Neuron (in vitro differentiated cells): ENCODE data around the gene CHKB.
"Not testable (repeated sequence)": the region's sequence is repeated elsewhere in the genome, so short reads cannot be mapped to it uniquely, and the experiment has no call there.

Experiments used
- H2AFZ ChIP-seq: one replicate; pipeline ENCODE4 v1.6.1; 2013; ENCODE audit warnings: low read depth, mild to moderate bottlenecking, inconsistent platforms, low read length, moderate library complexity
- H3K27me3 ChIP-seq: one replicate; pipeline ENCODE4 v1.6.1; 2013; ENCODE audit warnings: low read length; ENCODE audit not compliant: insufficient read depth
- H3K36me3 ChIP-seq: one replicate; pipeline ENCODE4 v1.6.1; 2013; ENCODE audit warnings: low read length; ENCODE audit not compliant: insufficient read depth
- H3K4me1 ChIP-seq: one replicate; pipeline ENCODE4 v1.6.1; 2013; ENCODE audit warnings: low read length; ENCODE audit not compliant: insufficient read depth
- H3K4me3 ChIP-seq: 2 replicates; pipeline ENCODE4 v1.5.1; 2013; ENCODE audit warnings: mild to moderate bottlenecking, low read length, moderate library complexity
- H3K9me3 ChIP-seq: one replicate; pipeline ENCODE4 v1.6.1; 2013; ENCODE audit warnings: low read length

The CHKB gene

DNA sequence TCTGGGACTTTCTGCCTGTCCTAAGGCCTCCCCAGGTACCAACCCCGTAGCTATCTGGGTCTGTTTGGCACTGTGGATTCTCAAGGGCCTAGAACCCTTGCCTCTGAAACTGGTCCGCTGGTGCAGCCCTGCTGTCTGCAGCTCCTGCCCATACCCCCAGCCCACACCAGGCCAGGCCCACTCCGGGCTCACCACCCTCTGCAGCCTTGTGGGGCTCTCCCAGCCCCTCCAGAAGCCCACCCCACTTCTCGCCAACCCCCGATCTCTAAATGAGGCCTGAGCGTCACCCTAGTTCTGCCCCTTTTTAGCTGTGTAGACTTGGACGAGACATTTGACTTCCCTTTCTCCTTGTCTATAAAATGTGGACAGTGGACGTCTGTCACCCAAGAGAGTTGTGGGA, 32.3 kb downstream of the CHKB start:
- no peaks in the 10 kb centered on the region for H3K9me3 ChIP-seq
- H3K36me3 ChIP-seq, result no peaks in the 10 kb centered on the region
- no peaks in the 10 kb centered on the region for H3K4me1 ChIP-seq
- peaks cover 11% of the 10 kb centered on the region for H3K27me3 ChIP-seq
- no peak overlapping the region for H3K4me3 ChIP-seq
- H2AFZ ChIP-seq, result no peak overlapping the region

DNA sequence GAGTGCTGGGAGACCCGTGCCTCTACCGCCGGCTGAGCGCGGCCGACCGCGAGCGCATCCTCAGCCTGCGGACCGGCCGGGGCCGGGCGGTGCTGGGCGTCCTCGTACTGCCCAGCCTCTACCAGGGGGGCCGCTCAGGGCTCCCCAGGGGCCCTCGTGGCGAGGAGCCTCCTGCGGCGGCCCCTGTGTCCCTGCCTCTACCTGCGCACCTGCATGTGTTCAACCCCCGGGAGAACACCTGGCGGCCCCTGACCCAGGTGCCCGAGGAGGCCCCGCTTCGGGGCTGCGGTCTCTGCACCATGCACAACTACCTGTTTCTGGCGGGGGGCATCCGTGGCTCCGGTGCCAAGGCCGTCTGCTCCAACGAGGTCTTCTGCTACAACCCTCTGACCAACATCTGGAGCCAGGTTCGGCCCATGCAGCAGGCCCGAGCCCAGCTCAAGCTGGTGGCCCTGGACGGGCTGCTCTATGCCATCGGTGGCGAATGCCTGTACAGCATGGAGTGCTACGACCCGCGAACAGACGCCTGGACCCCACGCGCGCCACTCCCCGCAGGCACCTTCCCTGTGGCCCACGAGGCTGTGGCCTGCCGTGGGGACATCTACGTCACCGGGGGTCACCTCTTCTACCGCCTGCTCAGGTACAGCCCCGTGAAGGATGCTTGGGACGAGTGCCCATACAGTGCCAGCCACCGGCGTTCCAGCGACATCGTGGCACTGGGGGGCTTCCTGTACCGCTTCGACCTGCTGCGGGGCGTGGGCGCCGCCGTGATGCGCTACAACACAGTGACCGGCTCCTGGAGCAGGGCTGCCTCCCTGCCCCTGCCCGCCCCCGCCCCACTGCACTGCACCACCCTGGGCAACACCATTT, 33.5 kb downstream of the CHKB start:
- Histone ChIP-seq H2AFZ (no peak overlapping the region), H3K9me3 (no peaks in the 10 kb centered on the region), H3K4me3 (no peak overlapping the region), H3K36me3 (no peaks in the 10 kb centered on the region), H3K27me3 (peaks cover 16% of the 10 kb centered on the region), H3K4me1 (no peaks in the 10 kb centered on the region)

DNA sequence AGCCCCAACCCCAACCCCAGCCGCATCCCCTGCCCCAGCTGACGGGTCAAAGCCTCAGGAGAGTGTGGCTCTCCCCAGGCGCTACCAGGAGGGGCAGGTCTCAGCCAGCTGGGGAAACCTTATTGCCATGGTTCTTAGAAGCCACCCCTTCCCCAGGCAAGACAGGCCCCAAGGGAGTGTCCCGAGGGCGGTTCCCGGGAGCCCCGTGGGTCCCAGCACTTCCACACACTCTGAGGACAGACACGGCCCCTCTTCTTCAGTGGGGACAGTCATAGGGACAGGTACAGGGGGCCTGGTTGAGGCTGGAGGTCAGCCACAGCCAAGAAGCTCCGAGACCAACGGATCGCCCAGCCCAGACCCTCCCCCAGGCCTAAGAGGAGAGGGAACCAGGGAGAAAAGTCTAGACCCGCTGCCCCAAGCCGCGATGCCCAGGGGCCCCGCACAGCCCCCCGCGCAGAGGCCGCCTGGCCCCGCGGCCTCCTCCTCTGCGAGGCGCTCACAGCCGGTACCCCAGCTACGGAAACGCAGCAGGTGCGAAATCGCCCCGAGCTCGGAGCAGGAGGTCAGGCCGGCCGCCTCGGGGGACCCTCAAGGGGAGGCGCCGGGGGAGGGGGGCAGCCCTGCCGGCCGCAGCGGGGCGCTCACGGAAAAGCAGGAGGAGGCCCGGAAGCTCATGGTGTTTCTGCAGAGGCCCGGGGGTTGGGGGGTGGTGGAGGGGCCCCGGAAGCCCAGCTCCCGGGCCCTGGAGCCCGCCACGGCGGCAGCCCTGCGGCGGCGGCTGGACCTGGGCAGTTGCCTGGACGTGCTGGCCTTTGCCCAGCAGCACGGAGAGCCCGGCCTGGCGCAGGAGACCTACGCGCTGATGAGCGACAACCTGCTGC, 34.4 kb downstream of the CHKB start:
- H3K9me3 ChIP-seq, result no peaks in the 10 kb centered on the region
- H2AFZ ChIP-seq, result no peak overlapping the region
- no peak overlapping the region for H3K4me3 ChIP-seq
- H3K36me3 ChIP-seq, result no peaks in the 10 kb centered on the region
- peaks cover 16% of the 10 kb centered on the region for H3K27me3 ChIP-seq
- no peaks in the 10 kb centered on the region for H3K4me1 ChIP-seq

- peaks cover 16% of the 10 kb centered on the region for H3K27me3 ChIP-seq
- H3K4me1 ChIP-seq, result no peaks in the 10 kb centered on the region
- H3K9me3 ChIP-seq, result no peaks in the 10 kb centered on the region
- no peaks in the 10 kb centered on the region for H3K36me3 ChIP-seq
- H2AFZ ChIP-seq, result no peak overlapping the region
- no peak overlapping the region for H3K4me3 ChIP-seq
Observed at GRCh38 chr22:50547263-50547985, 35.2 kb downstream of the CHKB start.

- Histone ChIP-seq H3K36me3 (no peaks in the 10 kb centered on the region), H3K4me3 (no peak overlapping the region), H2AFZ (no peak overlapping the region), H3K4me1 (no peaks in the 10 kb centered on the region), H3K9me3 (no peaks in the 10 kb centered on the region), H3K27me3 (peaks cover 16% of the 10 kb centered on the region)
Observed at GRCh38 chr22:50546326-50547262, 36.1 kb downstream of the CHKB start.

GRCh38 chr22:50545522-50546325, 36.9 kb downstream of the CHKB start, which contains the start of gene KLHDC7B:
TSS of gene KLHDC7B (plus strand) at chr22:50545899. CDS start at chr22:50546244, 345 bp downstream.
- Histone ChIP-seq H3K9me3 (no peaks in the 10 kb centered on the region), H2AFZ (no peak within 1 kb of the TSS), H3K4me3 (no peak within 1 kb of the TSS), H3K4me1 (no peaks in the 10 kb centered on the region), H3K36me3 (no peaks in the 10 kb centered on the region), H3K27me3 (peaks cover 11% of the 10 kb centered on the region)

GRCh38 chr22:50544746-50545253, 37.8 kb downstream of the CHKB start:
- Histone ChIP-seq H3K4me1 (no peaks in the 10 kb centered on the region), H3K4me3 (no peak overlapping the region), H3K36me3 (no peaks in the 10 kb centered on the region), H2AFZ (no peak overlapping the region), H3K9me3 (no peaks in the 10 kb centered on the region), H3K27me3 (peaks cover 5% of the 10 kb centered on the region)

DNA sequence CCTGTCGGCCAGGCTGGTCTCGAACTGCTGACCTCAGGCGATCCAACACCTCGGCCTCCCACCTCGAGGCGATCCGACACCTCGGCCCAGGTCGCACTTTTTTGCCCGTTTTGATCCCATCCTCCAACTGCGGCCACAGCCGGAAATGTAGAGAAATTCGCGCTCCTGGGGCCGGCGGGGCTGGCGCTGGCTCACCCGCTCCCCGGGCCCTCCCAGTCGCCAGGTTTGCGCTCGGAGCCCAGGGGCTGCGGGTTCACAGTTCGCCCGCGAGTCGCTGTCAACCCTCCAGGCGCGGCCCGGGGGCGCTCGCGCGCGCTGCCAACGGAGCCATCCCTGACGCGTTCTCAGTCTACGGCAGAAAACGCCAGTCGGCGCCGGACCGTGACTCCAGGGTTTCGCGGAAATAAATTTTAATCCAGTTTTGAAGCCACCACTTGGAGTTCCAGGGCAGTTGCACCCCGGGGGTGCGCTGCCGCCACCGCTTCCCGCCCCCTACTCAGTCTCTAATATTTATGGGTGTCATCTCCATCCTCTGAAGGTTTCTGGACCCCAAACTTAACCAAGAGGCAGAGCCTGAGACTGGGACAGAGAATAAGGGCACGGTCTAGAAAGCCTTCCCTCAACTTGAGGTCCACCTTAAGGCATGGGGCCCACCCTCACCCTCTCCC, 38.4 kb downstream of the CHKB start:
- Histone ChIP-seq H3K4me1 (no peaks in the 10 kb centered on the region), H3K9me3 (no peaks in the 10 kb centered on the region), H2AFZ (no peak overlapping the region), H3K36me3 (no peaks in the 10 kb centered on the region), H3K27me3 (peaks cover 5% of the 10 kb centered on the region), H3K4me3 (no peak overlapping the region)

DNA sequence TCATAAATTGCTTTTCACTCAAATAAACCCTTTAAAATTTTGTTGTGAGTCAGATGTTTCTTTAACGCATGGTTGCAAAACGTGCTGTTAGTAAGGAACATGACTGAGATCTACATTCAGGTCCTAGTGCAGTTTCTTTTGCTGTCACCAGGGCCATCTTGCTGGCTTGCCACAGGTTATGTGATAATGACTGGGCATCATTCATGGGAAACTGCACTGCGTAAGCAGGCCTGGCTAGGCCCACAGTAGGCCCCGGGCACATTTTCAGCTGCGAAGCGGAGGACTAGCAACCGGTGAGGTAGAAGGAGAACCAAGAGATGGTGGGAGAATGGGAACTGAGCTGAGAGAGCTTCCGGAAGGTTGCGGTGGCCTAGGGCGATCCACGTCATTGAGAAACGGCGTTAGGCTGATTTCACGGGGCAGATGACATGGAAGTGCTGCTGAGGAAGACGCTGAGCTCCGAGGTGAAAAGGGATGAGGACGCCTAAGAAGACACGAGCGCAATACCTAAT, 40.2 kb downstream of the CHKB start:
- H2AFZ ChIP-seq, result no peak overlapping the region
- H3K27me3 ChIP-seq, result peaks cover 5% of the 10 kb centered on the region
- H3K4me1 ChIP-seq, result no peaks in the 10 kb centered on the region
- no peaks in the 10 kb centered on the region for H3K9me3 ChIP-seq
- H3K4me3 ChIP-seq, result no peak overlapping the region
- H3K36me3 ChIP-seq, result no peaks in the 10 kb centered on the region

GRCh38 chr22:50541667-50542026, 41.0 kb downstream of the CHKB start:
- not testable (repeated sequence) for H3K4me3 ChIP-seq, H3K9me3 ChIP-seq, H3K27me3 ChIP-seq, H3K36me3 ChIP-seq, H3K4me1 ChIP-seq, H2AFZ ChIP-seq

DNA sequence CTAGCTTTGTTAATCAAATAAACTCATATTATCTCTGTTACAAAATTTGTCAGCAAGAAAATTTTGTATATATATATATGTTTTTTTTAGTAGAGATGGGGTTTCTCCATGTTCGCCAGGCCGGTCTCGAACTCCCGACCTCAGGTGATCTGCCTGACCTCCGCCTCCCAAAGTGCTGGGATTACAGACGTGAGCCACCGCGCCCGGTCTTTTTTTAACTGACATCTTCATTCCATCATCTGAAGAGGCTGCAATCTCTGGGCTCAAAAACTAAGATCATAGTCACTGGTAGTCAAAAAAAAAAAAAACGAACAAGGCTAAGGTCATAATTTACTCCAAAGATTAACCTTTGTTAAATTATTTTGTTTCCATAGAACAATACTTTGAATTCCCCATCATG, 42.3 kb downstream of the CHKB start:
- no peaks in the 10 kb centered on the region for H3K4me1 ChIP-seq
- no peak overlapping the region for H2AFZ ChIP-seq
- H3K36me3 ChIP-seq, result no peaks in the 10 kb centered on the region
- peaks cover 5% of the 10 kb centered on the region for H3K27me3 ChIP-seq
- no peak overlapping the region for H3K4me3 ChIP-seq
- H3K9me3 ChIP-seq, result no peaks in the 10 kb centered on the region
